ENCODE results near the gene CDH13. TPM values are rescaled to one million over a fixed set of nuclear protein-coding genes. Genes with fewer than 3 reads are reported as not detected.

CDH13 gene
- total and polyA plus RNA-seq, 10 of the 15 experiments (the other 5 are each of a cell fraction or from before 2014, with no cell fraction given) = under 0.01 to 0.05 TPM; not detected in 8

GRCh38 chr16:82700541-82701235 lies 73.9 kb downstream of the CDH13 start (continued):
- no peak for TF ChIP-seq BCLAF1 (IDR thresholded peaks at IDR 0.05)
- 0 out of 2 replicates have a peak, but pooled peaks have one; percentile 46 for TF ChIP-seq MEF2A (IDR thresholded peaks at IDR 0.05; ENCODE audit: insufficient read depth, low read depth, low read length)
- no peak; the same call in 1 of the 2 replicates for TF ChIP-seq RUNX3 (IDR thresholded peaks at IDR 0.05; ENCODE audit: low read length)
- no peak for TF ChIP-seq HDGF (IDR thresholded peaks at IDR 0.05)
- peak; percentile 23 for TF ChIP-seq BCL3 (IDR thresholded peaks at IDR 0.05; ENCODE audit: borderline replicate concordance, insufficient read depth, low read depth, low read length, poor library complexity, severe bottlenecking)

GRCh38 chr16:82701442-82701955 lies 74.7 kb downstream of the CDH13 start:
- DNase-seq (ENCODE audit: low read depth, low spot score) = no peak
- BruUV-seq (replicated peaks) = no TSS peak
- WGBS (ENCODE audit: insufficient coverage, insufficient replicate concordance, low lambda C conversion rate, missing lambda C conversion rate) = 35% methylated on average over 4 of the region's 4 CpGs
- H3K36me3 ChIP-seq (ENCODE audit: control insufficient read depth in 2 of 2, insufficient read depth in 2 of 2, low read length in 1 of 2) = no peaks in the 10 kb centered on the region
- no peak for TF ChIP-seq NFYA (IDR thresholded peaks at IDR 0.05; ENCODE audit: borderline replicate concordance, low read depth, low read length)
- TF ChIP-seq NFYB (IDR thresholded peaks at IDR 0.05; ENCODE audit: insufficient read depth, low read depth, low read length) = 0 out of 2 replicates have a peak, but pooled peaks have one; percentile 24
- TF ChIP-seq, protein P1, sequence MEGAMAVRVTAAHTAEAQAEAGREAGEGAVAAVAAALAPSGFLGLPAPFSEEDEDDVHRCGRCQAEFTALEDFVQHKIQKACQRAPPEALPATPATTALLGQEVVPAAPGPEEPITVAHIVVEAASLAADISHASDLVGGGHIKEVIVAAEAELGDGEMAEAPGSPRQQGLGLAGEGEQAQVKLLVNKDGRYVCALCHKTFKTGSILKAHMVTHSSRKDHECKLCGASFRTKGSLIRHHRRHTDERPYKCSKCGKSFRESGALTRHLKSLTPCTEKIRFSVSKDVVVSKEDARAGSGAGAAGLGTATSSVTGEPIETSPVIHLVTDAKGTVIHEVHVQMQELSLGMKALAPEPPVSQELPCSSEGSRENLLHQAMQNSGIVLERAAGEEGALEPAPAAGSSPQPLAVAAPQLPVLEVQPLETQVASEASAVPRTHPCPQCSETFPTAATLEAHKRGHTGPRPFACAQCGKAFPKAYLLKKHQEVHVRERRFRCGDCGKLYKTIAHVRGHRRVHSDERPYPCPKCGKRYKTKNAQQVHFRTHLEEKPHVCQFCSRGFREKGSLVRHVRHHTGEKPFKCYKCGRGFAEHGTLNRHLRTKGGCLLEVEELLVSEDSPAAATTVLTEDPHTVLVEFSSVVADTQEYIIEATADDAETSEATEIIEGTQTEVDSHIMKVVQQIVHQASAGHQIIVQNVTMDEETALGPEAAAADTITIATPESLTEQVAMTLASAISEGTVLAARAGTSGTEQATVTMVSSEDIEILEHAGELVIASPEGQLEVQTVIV (IDR thresholded peaks at IDR 0.05; ENCODE audit: borderline replicate concordance, partially characterized antibody) = no peak
- no peak for TF ChIP-seq EED (IDR thresholded peaks at IDR 0.05; ENCODE audit: low read depth)
- no peak for TF ChIP-seq MYC (IDR thresholded peaks at IDR 0.05; ENCODE audit: insufficient read depth, insufficient read length, insufficient replicate concordance, low read length, severe bottlenecking)
- POLR2A ChIA-PET = no interaction called here
- SMC1A ChIA-PET (ENCODE audit: uncharacterized antibody, unreplicated experiment) = interaction anchor here (0.6 to 1.0 kb wide), 2 partner anchors 59 to 67 kb away, joined by 3 to 4 read pairs; no protein-coding TSS in a partner anchor
- no peak overlapping the region for H3K27ac ChIP-seq (ENCODE audit: control insufficient read depth, insufficient read depth)
- H3K27me3 ChIP-seq (replicated peaks in 1 of 2; ENCODE audit: control insufficient read depth in 2 of 2, insufficient read depth in 2 of 2, low read length in 1 of 2) = peaks cover 0 to 2% of the 10 kb centered on the region in 2 experiments; a peak in 1 of 4 replicates
- no peak overlapping the region for H2AFZ ChIP-seq (ENCODE audit: control insufficient read depth, low read depth, low read length)
- no peak overlapping the region for H3K4me2 ChIP-seq (ENCODE audit: control insufficient read depth, insufficient read depth)
- FAIRE-seq = no peak
- no peaks in the 10 kb centered on the region for H3K9me3 ChIP-seq (replicated peaks; ENCODE audit: control insufficient read depth, insufficient read depth, low read length)
- RAD21 ChIA-PET (ENCODE audit: unreplicated experiment) = no interaction called here
- H3K4me3 ChIP-seq = no peak overlapping the region
- 0 out of 2 replicates have a peak, but pooled peaks cover 3% of the 10 kb centered on the region for H3K4me1 ChIP-seq (ENCODE audit: control insufficient read depth, insufficient read depth, low read length)
- H3K9ac ChIP-seq (ENCODE audit: control insufficient read depth, insufficient read depth, low read length) = no peak overlapping the region
- in situ Hi-C loops (cut with MboI) = no loop called here
- no peak for ATAC-seq
- no peaks in the 10 kb centered on the region for H4K20me1 ChIP-seq (ENCODE audit: control insufficient read depth, insufficient read depth)
- H3K79me2 ChIP-seq (ENCODE audit: control insufficient read depth, insufficient read depth, low read length) = no peaks in the 10 kb centered on the region
- CTCF ChIA-PET = no interaction called here
- intact Hi-C loops (cut with micrococcal nuclease; ENCODE audit: unreplicated experiment) = no loop called here
